HG03439 (cell line): ENCODE results near the gene PDE1C.

Experiments used
- ATAC-seq: cut with Tn5 transposase; IDR thresholded peaks from one replicate; pipeline ENCODE4 v1.9.1; 2021; ENCODE audit warnings: mild to moderate bottlenecking, moderate library complexity; ENCODE audit not compliant: unreplicated experiment

PDE1C gene

GRCh38 chr7:31724696-31725095 is 345.5 kb downstream of the PDE1C start:
- ATAC-seq, result no peak

- ATAC-seq, result no peak
These were observed 349.8 kb downstream of the PDE1C start for GRCh38 chr7:31720366-31720765.

- ATAC-seq, result no peak
These were observed 353.9 kb downstream of the PDE1C start for GRCh38 chr7:31716355-31716754.

GRCh38 chr7:31710171-31710570 is 360.0 kb downstream of the PDE1C start:
- no peak for ATAC-seq

GRCh38 chr7:31707089-31707488 is 363.1 kb downstream of the PDE1C start:
- peak; percentile 46 for ATAC-seq

- no peak for ATAC-seq
These were observed 364.8 kb downstream of the PDE1C start for GRCh38 chr7:31705377-31705776.

GRCh38 chr7:31702354-31702753 is 367.9 kb downstream of the PDE1C start:
- ATAC-seq, result peak; percentile 49
